Measurements from ENCODE around the gene MRPL37. TPM values are rescaled to one million over a fixed set of nuclear protein-coding genes. Genes with fewer than 3 reads are reported as not detected.
A peak's percentile ranks its signal among the peaks of the same experiment; 100 is the strongest.

The MRPL37 gene
- total RNA-seq, 1 experiment from 2014 or later = 138 TPM

- no peak for TF ChIP-seq POLR2AphosphoS5 (IDR thresholded peaks at IDR 0.05; ENCODE audit: low read depth, low read length)
- TF ChIP-seq REST (IDR thresholded peaks at IDR 0.05; ENCODE audit: insufficient read depth in 1 of 2, low read depth in 2 of 2, low read length in 1 of 2) = no peak
- TF ChIP-seq TCF7L2 (IDR thresholded peaks at IDR 0.05; ENCODE audit: low read depth, low read length) = no peak
- no peak for TF ChIP-seq CTCF (IDR thresholded peaks at IDR 0.05)
- no peak for TF ChIP-seq SIN3A (IDR thresholded peaks at IDR 0.05; ENCODE audit: borderline replicate concordance, insufficient read depth, low read depth, low read length)
- DNase-seq (ENCODE audit: low read depth, low spot score) = no peak
- H3K27me3 ChIP-seq (ENCODE audit: control insufficient read depth, insufficient read depth, low read length) = no peaks in the 10 kb centered on the region
- CTCF ChIA-PET = no interaction called here
- in situ Hi-C loops (cut with HindIII; ENCODE audit: low pct_unique_long_range_greater_than_20kb, low sequenced_read_pairs) = no loop called here
- intact Hi-C loops (cut with micrococcal nuclease; ENCODE audit: unreplicated experiment) = no loop called here
- H3K4me3 ChIP-seq (ENCODE audit: low read depth in 2 of 2, low read length in 2 of 2) = no peak overlapping the region
- no peak overlapping the region for H3K27ac ChIP-seq (ENCODE audit: low read length)
- no peaks in the 10 kb centered on the region for H3K4me1 ChIP-seq (ENCODE audit: control insufficient read depth, insufficient read depth, low read length)
- POLR2A ChIA-PET = no interaction called here
- H3K36me3 ChIP-seq (ENCODE audit: control insufficient read depth, insufficient read depth, low read length) = no peaks in the 10 kb centered on the region
- ATAC-seq = no peak
- no TSS peak for BruUV-seq (replicated peaks)
- no peaks in the 10 kb centered on the region for H3K9me3 ChIP-seq (ENCODE audit: control insufficient read depth, insufficient read depth, low read depth, low read length)
These were observed 8.4 kb upstream of the MRPL37 start for GRCh38 chr1:54191525-54191924.

GRCh38 chr1:54193453-54193852 lies 6.5 kb upstream of the MRPL37 start:
- POLR2A ChIA-PET = no interaction called here
- in situ Hi-C loops (cut with HindIII; ENCODE audit: low pct_unique_long_range_greater_than_20kb, low sequenced_read_pairs) (no loop called here), intact Hi-C loops (cut with micrococcal nuclease; ENCODE audit: unreplicated experiment) (no loop called here)
- Histone ChIP-seq H3K27me3 (ENCODE audit: control insufficient read depth, insufficient read depth, low read length) (no peaks in the 10 kb centered on the region), H3K9me3 (ENCODE audit: control insufficient read depth, insufficient read depth, low read depth, low read length) (no peaks in the 10 kb centered on the region), H3K36me3 (ENCODE audit: control insufficient read depth, insufficient read depth, low read length) (no peaks in the 10 kb centered on the region), H3K4me1 (ENCODE audit: control insufficient read depth, insufficient read depth, low read length) (no peaks in the 10 kb centered on the region), H3K27ac (ENCODE audit: low read length) (no peak overlapping the region), H3K4me3 (ENCODE audit: low read depth in 2 of 2, low read length in 2 of 2) (no peak overlapping the region)
- no peak for DNase-seq (ENCODE audit: low read depth, low spot score)
- ATAC-seq = no peak
- CTCF ChIA-PET = no interaction called here
- no TSS peak for BruUV-seq (replicated peaks)
- TF ChIP-seq TCF7L2 (IDR thresholded peaks at IDR 0.05; ENCODE audit: low read depth, low read length) (no peak), SIN3A (IDR thresholded peaks at IDR 0.05; ENCODE audit: borderline replicate concordance, insufficient read depth, low read depth, low read length) (no peak)

- no peak for DNase-seq (ENCODE audit: low read depth, low spot score)
- Histone ChIP-seq H3K4me1 (ENCODE audit: control insufficient read depth, insufficient read depth, low read length) (peaks cover 9% of the 10 kb centered on the region), H3K36me3 (ENCODE audit: control insufficient read depth, insufficient read depth, low read length) (no peaks in the 10 kb centered on the region; the same call in 1 of the 2 replicates), H3K4me3 (ENCODE audit: low read depth in 2 of 2, low read length in 2 of 2) (peak overlapping the region; percentile 91 to 93), H3K27me3 (ENCODE audit: control insufficient read depth, insufficient read depth, low read length) (no peaks in the 10 kb centered on the region), H3K27ac (ENCODE audit: low read length) (peak overlapping the region; percentile 95), H3K9me3 (ENCODE audit: control insufficient read depth, insufficient read depth, low read depth, low read length) (no peaks in the 10 kb centered on the region)
- in situ Hi-C loops (cut with HindIII; ENCODE audit: low pct_unique_long_range_greater_than_20kb, low sequenced_read_pairs) = no loop called here
- ChIA-PET POLR2A (no interaction called here), CTCF (interaction anchor here (0.7 kb wide), 1 partner anchor 78 kb away, joined by 4 read pairs; no protein-coding TSS in a partner anchor)
- BruUV-seq (replicated peaks) = TSS peak; percentile 86
- ATAC-seq = no peak; the same call in 1 of the 2 replicates
- TF ChIP-seq CTCF (IDR thresholded peaks at IDR 0.05) (no peak), REST (IDR thresholded peaks at IDR 0.05; ENCODE audit: insufficient read depth in 1 of 2, low read depth in 2 of 2, low read length in 1 of 2) (no peak), SIN3A (IDR thresholded peaks at IDR 0.05; ENCODE audit: borderline replicate concordance, insufficient read depth, low read depth, low read length) (no peak), TCF7L2 (IDR thresholded peaks at IDR 0.05; ENCODE audit: low read depth, low read length) (no peak), POLR2AphosphoS5 (IDR thresholded peaks at IDR 0.05; ENCODE audit: low read depth, low read length) (no peak)
- intact Hi-C loops (cut with micrococcal nuclease; ENCODE audit: unreplicated experiment) = no loop called here
These were observed 709 bp upstream of the MRPL37 start for GRCh38 chr1:54199151-54199764.

Data from Panc1 (cell line).